Measurements from ENCODE around the gene FAM169A.
"Not testable (repeated sequence)": the region's sequence is repeated elsewhere in the genome, so short reads cannot be mapped to it uniquely, and the experiment has no call there.

Gene FAM169A

DNA sequence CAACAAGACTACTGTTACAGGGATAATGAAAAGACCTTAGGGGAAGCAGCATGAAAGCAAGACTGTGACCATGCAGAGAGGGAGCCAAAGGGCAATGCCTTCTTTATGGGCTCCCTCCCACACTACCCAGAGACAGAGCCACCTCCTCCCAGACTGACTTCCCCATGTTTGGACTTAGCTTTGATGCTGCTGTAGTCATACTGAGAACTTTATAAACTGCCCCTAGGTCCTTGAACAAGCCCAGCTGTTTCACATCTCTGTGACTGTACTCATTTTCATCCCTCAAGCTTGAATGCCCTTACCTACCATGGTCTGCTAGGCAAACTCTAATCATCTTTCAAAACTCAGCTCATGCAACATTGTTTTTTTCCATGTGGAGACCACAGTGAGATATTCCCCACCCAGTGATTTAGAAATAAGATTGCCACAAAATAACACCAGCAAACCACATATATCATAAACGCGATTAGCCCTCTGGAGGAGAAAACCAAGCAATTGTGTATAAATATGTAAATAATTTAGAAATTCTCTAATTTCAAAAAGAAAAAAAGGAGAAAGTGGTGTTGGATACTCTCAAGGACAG is 23.4 kb upstream of the FAM169A start:
- H3K4me3 ChIP-seq (ENCODE audit: low read depth in 1 of 2, low read length in 2 of 2), result no peak overlapping the region
- no peaks in the 10 kb centered on the region for H3K36me3 ChIP-seq (ENCODE audit: insufficient read depth, low read length)
- H3K27me3 ChIP-seq (ENCODE audit: control insufficient read depth in 1 of 2, insufficient read depth in 2 of 2, low read length in 2 of 2), result no peaks in the 10 kb centered on the region
- H3K4me1 ChIP-seq (ENCODE audit: insufficient read depth, low read length), result no peaks in the 10 kb centered on the region
- no peak overlapping the region for H3K27ac ChIP-seq (ENCODE audit: low read depth, low read length)
- peaks cover 2% of the 10 kb centered on the region for H3K9me3 ChIP-seq (ENCODE audit: low read length)
- H3K9ac ChIP-seq (ENCODE audit: low read length), result no peak overlapping the region

GRCh38 chr5:74888117-74888516 is 21.9 kb upstream of the FAM169A start:
- H3K27me3 ChIP-seq (ENCODE audit: control insufficient read depth in 1 of 2, insufficient read depth in 2 of 2, low read length in 2 of 2), result no peaks in the 10 kb centered on the region
- H3K4me1 ChIP-seq (ENCODE audit: insufficient read depth, low read length), result no peaks in the 10 kb centered on the region
- no peak overlapping the region for H3K9ac ChIP-seq (ENCODE audit: low read length)
- no peak overlapping the region for H3K4me3 ChIP-seq (ENCODE audit: low read depth in 1 of 2, low read length in 2 of 2)
- H3K36me3 ChIP-seq (ENCODE audit: insufficient read depth, low read length), result no peaks in the 10 kb centered on the region
- no peak overlapping the region for H3K27ac ChIP-seq (ENCODE audit: low read depth, low read length)
- H3K9me3 ChIP-seq (ENCODE audit: low read length), result no peaks in the 10 kb centered on the region

DNA sequence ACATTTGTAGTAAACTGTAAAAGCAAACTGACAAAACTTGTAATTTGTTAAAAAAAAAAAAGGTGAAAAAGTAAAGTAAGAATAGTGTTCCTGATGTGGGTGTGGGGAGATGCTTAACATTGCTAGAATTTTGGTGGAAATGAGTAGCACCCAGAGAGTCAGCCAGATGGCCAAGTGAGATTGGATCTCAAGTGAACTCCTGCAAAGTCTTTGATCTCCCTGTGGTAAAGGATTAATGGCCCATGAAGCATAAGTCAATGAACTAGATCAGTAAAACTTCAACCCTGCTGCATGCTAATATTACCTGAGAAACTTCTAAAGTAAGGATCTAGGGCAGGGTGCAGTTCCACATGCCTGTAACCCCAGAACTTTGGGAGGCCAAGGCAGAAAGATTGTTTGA is 19.0 kb upstream of the FAM169A start:
- no peaks in the 10 kb centered on the region for H3K9me3 ChIP-seq (ENCODE audit: low read length)

DNA sequence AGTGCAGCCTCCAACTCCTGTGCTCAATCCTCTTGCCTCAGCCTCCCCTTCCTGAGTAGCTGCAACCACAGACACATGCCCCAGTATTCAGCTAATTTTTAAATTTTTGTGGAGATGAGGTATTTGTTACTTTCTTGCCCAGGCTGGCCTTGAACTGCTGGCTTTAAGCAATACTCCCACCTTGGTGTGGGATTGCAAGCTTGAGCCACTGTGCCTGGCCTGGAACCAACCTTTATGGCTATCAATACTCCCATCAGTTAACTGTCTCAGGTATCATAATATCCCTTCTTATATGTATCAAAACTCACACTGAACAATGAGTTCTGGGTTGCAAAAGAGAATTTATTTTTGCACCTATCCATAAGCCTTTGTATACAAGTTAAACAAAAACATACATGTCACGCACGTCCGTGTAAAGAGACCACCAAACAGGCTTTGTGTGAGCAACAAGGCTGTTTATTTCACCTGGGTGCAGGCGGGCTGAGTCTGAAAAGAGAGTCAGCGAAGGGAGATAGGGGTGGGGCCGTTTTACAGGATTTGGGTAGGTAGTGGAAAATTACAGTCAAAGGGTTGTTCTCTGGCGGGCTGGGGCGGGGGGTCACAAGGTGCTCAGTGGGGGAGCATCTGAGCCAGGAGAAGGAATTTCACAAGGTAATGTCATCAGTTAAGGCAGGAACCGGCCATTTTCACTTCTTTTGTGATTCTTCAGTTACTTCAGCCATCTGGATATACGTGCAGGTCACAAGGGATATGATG is 16.4 kb upstream of the FAM169A start:
- H3K4me1 ChIP-seq (ENCODE audit: insufficient read depth, low read length); H3K4me3 ChIP-seq (ENCODE audit: low read depth in 1 of 2, low read length in 2 of 2); H3K27me3 ChIP-seq (ENCODE audit: control insufficient read depth in 1 of 2, insufficient read depth in 2 of 2, low read length in 2 of 2); H3K9me3 ChIP-seq (ENCODE audit: low read length); H3K27ac ChIP-seq (ENCODE audit: low read depth, low read length); H3K36me3 ChIP-seq (ENCODE audit: insufficient read depth, low read length); H3K9ac ChIP-seq (ENCODE audit: low read length): not testable (repeated sequence)

More for the DNA sequence above, 19.0 kb upstream of the FAM169A start:
- no peak overlapping the region for H3K27ac ChIP-seq (ENCODE audit: low read depth, low read length)
- H3K36me3 ChIP-seq (ENCODE audit: insufficient read depth, low read length), result no peaks in the 10 kb centered on the region
- H3K9ac ChIP-seq (ENCODE audit: low read length), result no peak overlapping the region
- no peaks in the 10 kb centered on the region for H3K4me1 ChIP-seq (ENCODE audit: insufficient read depth, low read length)
- no peak overlapping the region for H3K4me3 ChIP-seq (ENCODE audit: low read depth in 1 of 2, low read length in 2 of 2)
- no peaks in the 10 kb centered on the region for H3K27me3 ChIP-seq (ENCODE audit: control insufficient read depth in 1 of 2, insufficient read depth in 2 of 2, low read length in 2 of 2)

DNA sequence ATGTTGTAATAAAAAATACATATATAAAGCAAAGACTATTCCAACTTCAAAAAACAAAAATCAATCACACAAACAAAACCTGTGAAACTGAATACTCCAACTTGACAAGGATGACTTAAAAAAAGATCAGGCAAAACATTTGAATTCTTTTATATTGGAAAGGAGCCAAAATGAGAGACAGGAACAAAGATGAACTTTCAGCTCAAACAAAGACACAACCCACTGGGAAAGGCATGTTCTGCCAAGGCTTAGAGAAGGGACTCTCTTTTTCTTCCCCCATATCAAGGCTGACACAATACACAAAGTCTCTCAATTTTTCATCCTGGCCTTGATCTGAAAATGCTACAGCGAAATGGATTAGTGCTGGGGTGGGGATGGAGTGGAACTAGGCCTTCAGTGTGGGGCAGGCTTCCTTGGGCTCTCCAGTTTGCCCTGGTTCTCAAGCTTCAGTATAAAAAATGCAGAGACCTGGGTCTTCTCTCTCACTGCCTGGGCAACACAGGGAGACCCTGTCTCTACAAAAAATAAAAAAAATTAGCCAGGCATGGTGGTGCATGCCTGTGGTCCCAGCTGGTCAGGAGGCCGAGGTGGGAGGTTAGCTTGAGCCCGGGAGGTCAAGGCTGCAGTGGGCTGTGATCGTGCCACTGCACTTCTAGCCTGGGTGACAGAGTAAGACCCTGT is 11.6 kb upstream of the FAM169A start:
- no peak overlapping the region for H3K4me3 ChIP-seq (ENCODE audit: low read depth in 1 of 2, low read length in 2 of 2)
- H3K4me1 ChIP-seq (ENCODE audit: insufficient read depth, low read length), result no peaks in the 10 kb centered on the region
- H3K27me3 ChIP-seq (ENCODE audit: control insufficient read depth in 1 of 2, insufficient read depth in 2 of 2, low read length in 2 of 2), result no peaks in the 10 kb centered on the region
- no peaks in the 10 kb centered on the region for H3K36me3 ChIP-seq (ENCODE audit: insufficient read depth, low read length)
- no peaks in the 10 kb centered on the region for H3K9me3 ChIP-seq (ENCODE audit: low read length)
- H3K9ac ChIP-seq (ENCODE audit: low read length), result no peak overlapping the region
- H3K27ac ChIP-seq (ENCODE audit: low read depth, low read length), result no peak overlapping the region

DNA sequence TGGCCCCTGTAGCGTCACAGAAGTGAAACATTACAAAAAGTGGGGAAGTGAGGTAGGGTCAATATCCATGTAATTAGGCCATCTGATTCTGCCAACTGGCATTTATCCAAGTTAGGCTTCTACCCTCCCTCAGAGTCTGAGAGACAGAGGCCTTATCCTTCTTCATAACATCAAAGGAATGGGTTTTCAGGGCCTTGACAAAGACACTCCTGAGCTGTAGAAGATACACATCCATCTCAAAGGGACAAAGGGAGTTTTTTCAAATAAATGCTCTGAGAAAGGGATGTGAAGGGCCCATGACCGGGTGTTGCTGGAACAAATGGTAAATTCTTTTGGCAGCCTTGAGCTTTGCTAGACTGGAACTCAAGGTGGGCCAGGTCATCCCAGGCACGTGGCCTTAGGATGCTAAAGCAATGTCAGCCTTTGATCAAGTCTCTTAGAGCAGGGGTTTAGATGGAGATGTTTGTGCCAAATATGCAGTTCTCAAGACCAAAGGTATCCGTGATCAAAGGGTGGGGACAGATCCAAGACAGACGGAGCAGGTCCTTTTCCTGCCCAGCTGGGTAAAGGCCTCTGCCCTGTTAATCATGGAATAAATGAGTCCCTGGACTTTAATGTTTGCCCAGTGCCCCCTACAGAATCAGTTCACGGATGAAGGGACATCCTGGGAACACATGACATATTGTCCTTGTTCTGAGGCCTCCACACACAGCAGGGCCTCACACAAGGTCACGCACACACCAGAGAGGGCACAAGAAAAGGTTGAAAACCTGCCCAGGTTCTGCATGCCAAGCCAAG is 10.0 kb upstream of the FAM169A start:
- no peak overlapping the region for H3K27ac ChIP-seq (ENCODE audit: low read depth, low read length)
- H3K27me3 ChIP-seq (ENCODE audit: control insufficient read depth in 1 of 2, insufficient read depth in 2 of 2, low read length in 2 of 2), result no peaks in the 10 kb centered on the region
- H3K9ac ChIP-seq (ENCODE audit: low read length), result no peak overlapping the region
- H3K4me3 ChIP-seq (ENCODE audit: low read depth in 1 of 2, low read length in 2 of 2), result no peak overlapping the region
- no peaks in the 10 kb centered on the region for H3K36me3 ChIP-seq (ENCODE audit: insufficient read depth, low read length)
- no peaks in the 10 kb centered on the region for H3K4me1 ChIP-seq (ENCODE audit: insufficient read depth, low read length)
- H3K9me3 ChIP-seq (ENCODE audit: low read length), result no peaks in the 10 kb centered on the region

DNA sequence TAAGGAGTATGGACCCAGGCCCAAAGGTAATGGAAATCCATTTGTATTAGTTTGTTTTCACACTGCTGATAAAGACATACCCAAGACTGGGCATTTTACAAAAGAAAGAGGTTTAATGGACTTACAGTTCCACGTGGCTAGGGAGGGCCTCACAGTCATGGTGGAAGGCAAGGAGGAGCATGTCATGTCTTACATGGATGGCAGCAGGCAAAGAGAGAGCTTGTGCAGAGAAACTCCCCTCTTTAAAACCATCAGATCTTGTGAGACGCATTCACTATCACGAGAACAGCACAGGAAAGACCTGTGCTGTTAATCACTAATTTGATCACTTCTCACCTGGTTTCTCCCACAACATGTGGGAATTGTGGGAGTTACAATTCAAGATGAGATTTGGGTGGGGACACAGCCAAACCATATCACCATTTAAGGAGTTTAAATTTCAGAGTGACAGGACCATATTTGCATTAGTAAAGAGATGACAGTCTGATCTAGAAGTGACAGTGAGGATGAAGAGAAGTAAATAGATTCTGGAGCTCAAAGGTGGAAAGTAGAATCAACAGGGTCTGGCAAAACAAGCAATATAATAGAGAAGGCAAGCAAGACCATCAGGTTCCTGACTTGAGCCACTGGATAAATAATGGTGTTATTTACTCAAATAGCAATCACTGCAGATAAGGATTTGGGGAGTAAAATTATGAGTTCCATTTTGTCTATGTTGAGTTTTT is 7.5 kb upstream of the FAM169A start:
- Histone ChIP-seq H3K9ac (ENCODE audit: low read length) (no peak overlapping the region), H3K27ac (ENCODE audit: low read depth, low read length) (no peak overlapping the region), H3K4me1 (ENCODE audit: insufficient read depth, low read length) (no peaks in the 10 kb centered on the region), H3K27me3 (ENCODE audit: control insufficient read depth in 1 of 2, insufficient read depth in 2 of 2, low read length in 2 of 2) (no peaks in the 10 kb centered on the region), H3K36me3 (ENCODE audit: insufficient read depth, low read length) (no peaks in the 10 kb centered on the region), H3K9me3 (ENCODE audit: low read length) (no peaks in the 10 kb centered on the region), H3K4me3 (ENCODE audit: low read depth in 1 of 2, low read length in 2 of 2) (no peak overlapping the region)

- no peak overlapping the region for H3K9ac ChIP-seq (ENCODE audit: low read length)
- no peak overlapping the region for H3K4me3 ChIP-seq (ENCODE audit: low read depth in 1 of 2, low read length in 2 of 2)
- no peaks in the 10 kb centered on the region for H3K36me3 ChIP-seq (ENCODE audit: insufficient read depth, low read length)
- no peaks in the 10 kb centered on the region for H3K4me1 ChIP-seq (ENCODE audit: insufficient read depth, low read length)
- H3K27ac ChIP-seq (ENCODE audit: low read depth, low read length), result no peak overlapping the region
- no peaks in the 10 kb centered on the region for H3K9me3 ChIP-seq (ENCODE audit: low read length)
- peaks cover 0 to 1% of the 10 kb centered on the region in 2 donors for H3K27me3 ChIP-seq (ENCODE audit: control insufficient read depth in 1 of 2, insufficient read depth in 2 of 2, low read length in 2 of 2)
Measured at GRCh38 chr5:74870299-74871067, 4.3 kb upstream of the FAM169A start.

DNA sequence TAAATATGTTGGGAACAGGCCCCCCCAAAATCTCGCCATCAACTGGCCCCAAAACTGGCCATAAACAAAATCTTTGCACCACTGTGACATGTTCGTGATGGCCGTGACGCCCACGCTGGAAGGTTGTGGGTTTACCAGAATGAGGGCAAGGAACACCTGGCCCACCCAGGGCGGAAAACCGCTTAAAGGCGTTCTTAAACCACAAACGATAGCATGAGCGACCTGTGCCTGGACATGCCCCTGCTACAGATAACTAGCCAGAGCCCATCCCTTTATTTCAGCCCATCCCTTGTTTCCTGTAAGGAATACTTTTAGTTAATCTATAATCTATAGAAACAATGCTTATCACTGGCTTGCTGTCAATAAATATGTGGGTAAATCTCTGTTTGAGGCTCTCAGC is 3.2 kb upstream of the FAM169A start:
- H3K4me3 ChIP-seq (ENCODE audit: low read depth in 1 of 2, low read length in 2 of 2); H3K9me3 ChIP-seq (ENCODE audit: low read length); H3K4me1 ChIP-seq (ENCODE audit: insufficient read depth, low read length); H3K36me3 ChIP-seq (ENCODE audit: insufficient read depth, low read length); H3K27me3 ChIP-seq (ENCODE audit: control insufficient read depth in 1 of 2, insufficient read depth in 2 of 2, low read length in 2 of 2); H3K27ac ChIP-seq (ENCODE audit: low read depth, low read length); H3K9ac ChIP-seq (ENCODE audit: low read length): not testable (repeated sequence)

GRCh38 chr5:74866596-74867162 is 492 bp upstream of the FAM169A start:
- H3K27ac ChIP-seq (ENCODE audit: low read depth, low read length), result no peak overlapping the region
- H3K4me3 ChIP-seq (ENCODE audit: low read depth in 1 of 2, low read length in 2 of 2), result peak overlapping the region; percentile 18 to 42
- H3K36me3 ChIP-seq (ENCODE audit: insufficient read depth, low read length), result no peaks in the 10 kb centered on the region
- H3K27me3 ChIP-seq (ENCODE audit: control insufficient read depth in 1 of 2, insufficient read depth in 2 of 2, low read length in 2 of 2), result peaks cover 0 to 4% of the 10 kb centered on the region in 2 donors
- H3K9me3 ChIP-seq (ENCODE audit: low read length), result no peaks in the 10 kb centered on the region
- no peaks in the 10 kb centered on the region for H3K4me1 ChIP-seq (ENCODE audit: insufficient read depth, low read length)
- no peak overlapping the region for H3K9ac ChIP-seq (ENCODE audit: low read length)

All from muscle layer of colon (tissue), 2 donors.